ENCODE data around the gene KCNJ5.

KCNJ5 gene

GRCh38 chr11:128859563-128860441 is 31.4 kb upstream of the KCNJ5 start:
- H3K36me3 Mint-ChIP-seq (ENCODE audit: insufficient read depth): no peaks in the 10 kb centered on the region
- no peaks in the 10 kb centered on the region for H3K27me3 Mint-ChIP-seq

GRCh38 chr11:128860571-128861361 is 30.4 kb upstream of the KCNJ5 start:
- no peak for ATAC-seq (replicated peaks; ENCODE audit: extremely low read depth, poor library complexity, severe bottlenecking)
- DNase-seq (ENCODE audit: low spot score in 2 of 2): no peak
- H3K27ac Mint-ChIP-seq (ENCODE audit: low read depth): no peak overlapping the region

More at GRCh38 chr11:128859563-128860441, 31.4 kb upstream of the KCNJ5 start:
- no peak for ATAC-seq (replicated peaks; ENCODE audit: extremely low read depth, poor library complexity, severe bottlenecking)
- Mint-ChIP-seq H3K4me1 (peaks cover 6% of the 10 kb centered on the region), H3K4me3 (no peak overlapping the region), H3K9me3 (no peaks in the 10 kb centered on the region), H3K27ac (ENCODE audit: low read depth) (no peak overlapping the region)
- DNase-seq (ENCODE audit: low spot score in 2 of 2): peak; percentile 57 to 73

GRCh38 chr11:128862406-128862805 is 28.8 kb upstream of the KCNJ5 start:
- Mint-ChIP-seq H3K4me1 (peaks cover 6% of the 10 kb centered on the region), H3K27ac (ENCODE audit: low read depth) (no peak overlapping the region), H3K36me3 (ENCODE audit: insufficient read depth) (no peaks in the 10 kb centered on the region), H3K9me3 (no peaks in the 10 kb centered on the region), H3K4me3 (no peak overlapping the region), H3K27me3 (no peaks in the 10 kb centered on the region)
- ATAC-seq (replicated peaks; ENCODE audit: extremely low read depth, poor library complexity, severe bottlenecking) (no peak), DNase-seq (ENCODE audit: low spot score in 2 of 2) (no peak)

More at GRCh38 chr11:128860571-128861361, 30.4 kb upstream of the KCNJ5 start:
- Mint-ChIP-seq H3K27me3 (no peaks in the 10 kb centered on the region), H3K36me3 (ENCODE audit: insufficient read depth) (no peaks in the 10 kb centered on the region), H3K4me1 (peaks cover 6% of the 10 kb centered on the region), H3K9me3 (no peaks in the 10 kb centered on the region), H3K4me3 (no peak overlapping the region)

GRCh38 chr11:128862908-128863660 is 28.1 kb upstream of the KCNJ5 start:
- H3K9me3 Mint-ChIP-seq: no peaks in the 10 kb centered on the region
- H3K27me3 Mint-ChIP-seq: no peaks in the 10 kb centered on the region
- peaks cover 6% of the 10 kb centered on the region for H3K4me1 Mint-ChIP-seq
- DNase-seq (ENCODE audit: low spot score in 2 of 2) (no peak), ATAC-seq (replicated peaks; ENCODE audit: extremely low read depth, poor library complexity, severe bottlenecking) (no peak)
- H3K27ac Mint-ChIP-seq (ENCODE audit: low read depth): no peak overlapping the region
- no peaks in the 10 kb centered on the region for H3K36me3 Mint-ChIP-seq (ENCODE audit: insufficient read depth)
- no peak overlapping the region for H3K4me3 Mint-ChIP-seq

- Mint-ChIP-seq H3K27ac (ENCODE audit: low read depth) (no peak overlapping the region), H3K4me1 (no peaks in the 10 kb centered on the region), H3K4me3 (no peak overlapping the region), H3K36me3 (ENCODE audit: insufficient read depth) (no peaks in the 10 kb centered on the region), H3K9me3 (no peaks in the 10 kb centered on the region), H3K27me3 (no peaks in the 10 kb centered on the region)
- ATAC-seq (replicated peaks; ENCODE audit: extremely low read depth, poor library complexity, severe bottlenecking) (no peak), DNase-seq (ENCODE audit: low spot score in 2 of 2) (no peak)
These were observed 25.7 kb upstream of the KCNJ5 start for GRCh38 chr11:128865490-128865889.

GRCh38 chr11:128867277-128867676 is 23.9 kb upstream of the KCNJ5 start, which contains the start of gene KCNJ1:
Gene KCNJ1, minus strand, starts transcription at chr11:128867296. Its CDS starts 27,053 bp downstream, at chr11:128840243.
- ATAC-seq (replicated peaks; ENCODE audit: extremely low read depth, poor library complexity, severe bottlenecking) (no peak), DNase-seq (ENCODE audit: low spot score in 2 of 2) (no peak)
- Mint-ChIP-seq H3K4me3 (no peak within 1 kb of the TSS), H3K4me1 (no peaks in the 10 kb centered on the region), H3K27me3 (no peaks in the 10 kb centered on the region), H3K27ac (ENCODE audit: low read depth) (no peak within 1 kb of the TSS), H3K36me3 (ENCODE audit: insufficient read depth) (peaks cover 3% of the 10 kb centered on the region), H3K9me3 (no peaks in the 10 kb centered on the region)

- H3K4me3 Mint-ChIP-seq: no peak overlapping the region
- ATAC-seq (replicated peaks; ENCODE audit: extremely low read depth, poor library complexity, severe bottlenecking) (peak; percentile 41), DNase-seq (ENCODE audit: low spot score in 2 of 2) (no peak)
- no peaks in the 10 kb centered on the region for H3K27me3 Mint-ChIP-seq
- H3K4me1 Mint-ChIP-seq: no peaks in the 10 kb centered on the region
- H3K36me3 Mint-ChIP-seq (ENCODE audit: insufficient read depth): peaks cover 5% of the 10 kb centered on the region
- no peaks in the 10 kb centered on the region for H3K9me3 Mint-ChIP-seq
- no peak overlapping the region for H3K27ac Mint-ChIP-seq (ENCODE audit: low read depth)
These were observed 22.1 kb upstream of the KCNJ5 start for GRCh38 chr11:128868841-128869671.

GRCh38 chr11:128871168-128871610 is 20.0 kb upstream of the KCNJ5 start:
- no peak overlapping the region for H3K27ac Mint-ChIP-seq (ENCODE audit: low read depth)
- peaks cover 5% of the 10 kb centered on the region for H3K36me3 Mint-ChIP-seq (ENCODE audit: insufficient read depth)
- no peaks in the 10 kb centered on the region for H3K9me3 Mint-ChIP-seq
- ATAC-seq (replicated peaks; ENCODE audit: extremely low read depth, poor library complexity, severe bottlenecking) (no peak), DNase-seq (ENCODE audit: low spot score in 2 of 2) (no peak)
- no peak overlapping the region for H3K4me3 Mint-ChIP-seq
- no peaks in the 10 kb centered on the region for H3K27me3 Mint-ChIP-seq
- H3K4me1 Mint-ChIP-seq: no peaks in the 10 kb centered on the region

- ATAC-seq (replicated peaks; ENCODE audit: extremely low read depth, poor library complexity, severe bottlenecking) (no peak), DNase-seq (ENCODE audit: low spot score in 2 of 2) (no peak)
- Mint-ChIP-seq H3K4me1 (no peaks in the 10 kb centered on the region), H3K27me3 (peaks cover 4% of the 10 kb centered on the region), H3K4me3 (no peak overlapping the region), H3K36me3 (ENCODE audit: insufficient read depth) (peaks cover 5% of the 10 kb centered on the region), H3K9me3 (no peaks in the 10 kb centered on the region), H3K27ac (ENCODE audit: low read depth) (no peak overlapping the region)
These were observed 19.1 kb upstream of the KCNJ5 start for GRCh38 chr11:128872094-128872493.

- H3K4me1 Mint-ChIP-seq: no peaks in the 10 kb centered on the region
- peaks cover 5% of the 10 kb centered on the region for H3K36me3 Mint-ChIP-seq (ENCODE audit: insufficient read depth)
- ATAC-seq (replicated peaks; ENCODE audit: extremely low read depth, poor library complexity, severe bottlenecking) (no peak), DNase-seq (ENCODE audit: low spot score in 2 of 2) (no peak)
- no peaks in the 10 kb centered on the region for H3K9me3 Mint-ChIP-seq
- no peak overlapping the region for H3K27ac Mint-ChIP-seq (ENCODE audit: low read depth)
- H3K27me3 Mint-ChIP-seq: peaks cover 9% of the 10 kb centered on the region
- H3K4me3 Mint-ChIP-seq: no peak overlapping the region
These were observed 18.6 kb upstream of the KCNJ5 start for GRCh38 chr11:128872594-128872993.

GRCh38 chr11:128874427-128874826 is 16.7 kb upstream of the KCNJ5 start:
- no peaks in the 10 kb centered on the region for H3K4me1 Mint-ChIP-seq
- ATAC-seq (replicated peaks; ENCODE audit: extremely low read depth, poor library complexity, severe bottlenecking) (no peak), DNase-seq (ENCODE audit: low spot score in 2 of 2) (no peak)
- H3K27ac Mint-ChIP-seq (ENCODE audit: low read depth): no peak overlapping the region
- H3K36me3 Mint-ChIP-seq (ENCODE audit: insufficient read depth): peaks cover 5% of the 10 kb centered on the region
- H3K27me3 Mint-ChIP-seq: peaks cover 18% of the 10 kb centered on the region
- H3K4me3 Mint-ChIP-seq: no peak overlapping the region
- H3K9me3 Mint-ChIP-seq: no peaks in the 10 kb centered on the region
